Calu3 (cell line): ENCODE data around the gene B3GALNT2. TPM values are rescaled to one million over a fixed set of nuclear protein-coding genes. Genes with fewer than 3 reads are reported as not detected.

Source experiments
- BruUV-seq: library from RNA; stranded (reverse); fragments of 400-500 nt; replicated peaks from 2 replicates; lab custom pipeline; 2021; lab: Mats Ljungman, UMichigan
- CTCF ChIA-PET: fragments of 300-600 bp; sonication (Branson Sonifier 250); formaldehyde crosslinking; loops from one replicate; lab custom pipeline; 2022; ENCODE audit warnings: antibody characterized with exemption; lab: Charles Lee
- DNase-seq: peaks from one replicate; pipeline ENCODE4 v3.0.0; 2022
- H3K27ac Mint-ChIP-seq: one replicate; pipeline ENCODE4 v1.8.0; 2022; ENCODE audit warnings: mixed read lengths; ENCODE audit not compliant: unreplicated experiment
- H3K27me3 Mint-ChIP-seq: one replicate; pipeline ENCODE4 v1.8.0; 2022; ENCODE audit warnings: mixed read lengths; ENCODE audit not compliant: unreplicated experiment
- H3K36me3 Mint-ChIP-seq: one replicate; pipeline ENCODE4 v1.8.0; 2022; ENCODE audit warnings: mild to moderate bottlenecking, moderate library complexity, mixed read lengths; ENCODE audit not compliant: insufficient read depth, unreplicated experiment
- H3K4me1 Mint-ChIP-seq: one replicate; pipeline ENCODE4 v1.8.0; 2022; ENCODE audit warnings: mild to moderate bottlenecking, low read depth, mixed read lengths; ENCODE audit not compliant: unreplicated experiment
- H3K4me3 Mint-ChIP-seq: one replicate; pipeline ENCODE4 v1.8.0; 2022; ENCODE audit warnings: mild to moderate bottlenecking, low read depth, moderate library complexity, mixed read lengths; ENCODE audit not compliant: unreplicated experiment
- H3K9me3 Mint-ChIP-seq: one replicate; pipeline ENCODE4 v1.8.0; 2022; ENCODE audit warnings: low read depth, mixed read lengths; ENCODE audit not compliant: unreplicated experiment
- intact Hi-C: fragments of 100-400 bp; cut with micrococcal nuclease; formaldehyde crosslinking; loops from one replicate; pipeline ENCODE4 v1.10.0; 2022; ENCODE audit not compliant: unreplicated experiment
- total RNA-seq: library from RNA; stranded (reverse); gene quantifications from 2 replicates; pipeline ENCODE4 v1.2.3, GENCODE V29; 2022
- TF ChIP-seq, protein P1 (sequence below): fragments of 200-600 bp; IDR thresholded peaks from one replicate; pipeline ENCODE4 v1.8.0; 2022; ENCODE audit warnings: antibody characterized with exemption; ENCODE audit not compliant: unreplicated experiment

The B3GALNT2 gene
- total RNA-seq, 1 experiment from 2014 or later = 35.3 TPM

DNA sequence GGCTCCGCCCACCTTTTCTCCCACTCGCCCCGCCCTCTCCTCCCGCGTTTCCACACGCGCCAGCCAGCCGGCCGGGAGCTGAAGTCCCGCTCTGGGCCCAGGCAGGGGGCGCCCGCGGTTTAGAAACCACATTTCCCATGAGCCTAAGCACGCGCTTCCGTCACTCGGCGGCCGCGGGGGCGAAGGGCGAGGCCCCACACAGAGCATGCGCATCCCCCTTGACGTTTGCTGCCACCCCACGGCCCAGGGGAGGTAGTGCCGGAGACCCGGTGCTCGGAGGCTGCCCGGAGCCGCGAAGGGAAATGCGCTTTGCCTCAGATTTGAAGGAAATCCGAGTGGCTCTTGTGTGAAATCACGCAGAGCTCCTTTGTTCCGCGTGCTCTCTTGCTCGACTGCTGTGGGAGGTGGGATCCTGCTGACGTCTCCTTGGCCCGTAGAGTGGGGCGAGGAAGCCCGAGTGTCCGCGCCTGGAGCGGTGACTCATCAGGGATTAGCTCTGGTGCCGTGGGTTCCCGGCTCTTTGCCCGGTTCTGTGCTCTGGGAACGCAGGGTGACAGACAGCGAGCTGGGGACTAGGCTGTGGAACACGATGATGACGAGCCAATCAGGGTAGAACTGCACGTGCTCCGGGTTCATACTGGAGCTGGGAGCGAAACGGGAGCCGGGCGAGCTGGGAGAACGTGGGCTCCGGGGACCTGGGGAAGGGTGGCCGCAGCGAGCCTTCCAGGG is 406 bp upstream of the B3GALNT2 start:
- TF ChIP-seq, protein P1, sequence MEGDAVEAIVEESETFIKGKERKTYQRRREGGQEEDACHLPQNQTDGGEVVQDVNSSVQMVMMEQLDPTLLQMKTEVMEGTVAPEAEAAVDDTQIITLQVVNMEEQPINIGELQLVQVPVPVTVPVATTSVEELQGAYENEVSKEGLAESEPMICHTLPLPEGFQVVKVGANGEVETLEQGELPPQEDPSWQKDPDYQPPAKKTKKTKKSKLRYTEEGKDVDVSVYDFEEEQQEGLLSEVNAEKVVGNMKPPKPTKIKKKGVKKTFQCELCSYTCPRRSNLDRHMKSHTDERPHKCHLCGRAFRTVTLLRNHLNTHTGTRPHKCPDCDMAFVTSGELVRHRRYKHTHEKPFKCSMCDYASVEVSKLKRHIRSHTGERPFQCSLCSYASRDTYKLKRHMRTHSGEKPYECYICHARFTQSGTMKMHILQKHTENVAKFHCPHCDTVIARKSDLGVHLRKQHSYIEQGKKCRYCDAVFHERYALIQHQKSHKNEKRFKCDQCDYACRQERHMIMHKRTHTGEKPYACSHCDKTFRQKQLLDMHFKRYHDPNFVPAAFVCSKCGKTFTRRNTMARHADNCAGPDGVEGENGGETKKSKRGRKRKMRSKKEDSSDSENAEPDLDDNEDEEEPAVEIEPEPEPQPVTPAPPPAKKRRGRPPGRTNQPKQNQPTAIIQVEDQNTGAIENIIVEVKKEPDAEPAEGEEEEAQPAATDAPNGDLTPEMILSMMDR = peak; percentile 89
- TSS peak; percentile 87 for BruUV-seq
- peak; percentile 100 for DNase-seq
- Mint-ChIP-seq H3K9me3 (no peaks in the 10 kb centered on the region), H3K36me3 (peaks cover 31% of the 10 kb centered on the region), H3K27ac (peak overlapping the region; percentile 92), H3K27me3 (no peaks in the 10 kb centered on the region), H3K4me3 (peak overlapping the region; percentile 88), H3K4me1 (peaks cover 40% of the 10 kb centered on the region)
- CTCF ChIA-PET = interaction anchor here (0.6 to 1.5 kb wide), 22 partner anchors 9 to 1825 kb away, joined by 3 to 9 read pairs (median 3); partner anchors contain the start of genes COA6 and TARBP1
- intact Hi-C loops = loop anchor here (2.0 to 5.0 kb wide), 2 partner anchors 144 to 177 kb away; partner anchors contain the start of genes ARID4B, GGPS1 and GNG4

DNA sequence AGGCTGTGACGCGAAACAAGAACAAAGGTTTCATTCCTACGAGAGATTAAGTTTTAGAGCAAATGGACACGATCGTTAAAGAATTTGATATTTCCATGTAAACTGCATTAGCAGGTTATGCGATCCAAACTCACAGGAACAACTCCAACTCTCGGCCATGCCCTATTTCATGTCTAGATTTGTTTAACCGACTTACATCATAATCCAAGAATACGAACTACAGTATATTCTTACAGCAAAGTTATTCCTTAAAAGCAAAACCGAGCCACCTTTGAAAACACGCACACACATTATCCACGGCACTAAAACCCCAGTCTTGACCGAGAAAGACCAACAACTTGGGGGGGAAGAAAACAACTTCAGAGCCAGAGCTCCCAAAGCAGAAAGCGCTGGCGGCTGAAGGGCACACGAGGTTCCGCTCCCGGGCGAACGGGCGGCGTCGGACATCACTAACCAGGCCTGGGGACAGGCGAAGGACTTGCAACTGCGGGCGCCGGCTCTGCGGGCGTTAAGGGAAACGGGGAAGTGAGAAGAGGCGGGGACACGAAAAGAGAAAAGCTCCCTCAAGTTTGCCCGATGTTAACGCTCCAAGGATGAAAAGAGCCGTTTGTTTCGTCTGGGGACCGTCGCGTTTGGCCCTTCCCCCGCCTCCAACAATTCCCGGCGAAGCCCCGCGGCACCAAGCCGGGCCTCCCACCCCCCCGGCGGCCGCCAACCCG is 690 bp downstream of the B3GALNT2 start:
- no peaks in the 10 kb centered on the region for H3K9me3 Mint-ChIP-seq
- H3K36me3 Mint-ChIP-seq = peaks cover 31% of the 10 kb centered on the region
- no peaks in the 10 kb centered on the region for H3K27me3 Mint-ChIP-seq
- peaks cover 40% of the 10 kb centered on the region for H3K4me1 Mint-ChIP-seq
- CTCF ChIA-PET = interaction anchor here (0.5 to 1.5 kb wide), 9 partner anchors 18 to 1130 kb away, joined by 3 to 6 read pairs (median 3); partner anchors contain the start of gene COA6
- peak overlapping the region; percentile 88 for H3K4me3 Mint-ChIP-seq
- TF ChIP-seq, protein P1 = no peak
- peak overlapping the region; percentile 92 for H3K27ac Mint-ChIP-seq
- peak; percentile 56 for DNase-seq
- intact Hi-C loops = loop anchor here (2.0 to 5.0 kb wide), 2 partner anchors 145 to 176 kb away; partner anchors contain the start of genes ARID4B, GGPS1 and GNG4
- TSS peak; percentile 65 for BruUV-seq

DNA sequence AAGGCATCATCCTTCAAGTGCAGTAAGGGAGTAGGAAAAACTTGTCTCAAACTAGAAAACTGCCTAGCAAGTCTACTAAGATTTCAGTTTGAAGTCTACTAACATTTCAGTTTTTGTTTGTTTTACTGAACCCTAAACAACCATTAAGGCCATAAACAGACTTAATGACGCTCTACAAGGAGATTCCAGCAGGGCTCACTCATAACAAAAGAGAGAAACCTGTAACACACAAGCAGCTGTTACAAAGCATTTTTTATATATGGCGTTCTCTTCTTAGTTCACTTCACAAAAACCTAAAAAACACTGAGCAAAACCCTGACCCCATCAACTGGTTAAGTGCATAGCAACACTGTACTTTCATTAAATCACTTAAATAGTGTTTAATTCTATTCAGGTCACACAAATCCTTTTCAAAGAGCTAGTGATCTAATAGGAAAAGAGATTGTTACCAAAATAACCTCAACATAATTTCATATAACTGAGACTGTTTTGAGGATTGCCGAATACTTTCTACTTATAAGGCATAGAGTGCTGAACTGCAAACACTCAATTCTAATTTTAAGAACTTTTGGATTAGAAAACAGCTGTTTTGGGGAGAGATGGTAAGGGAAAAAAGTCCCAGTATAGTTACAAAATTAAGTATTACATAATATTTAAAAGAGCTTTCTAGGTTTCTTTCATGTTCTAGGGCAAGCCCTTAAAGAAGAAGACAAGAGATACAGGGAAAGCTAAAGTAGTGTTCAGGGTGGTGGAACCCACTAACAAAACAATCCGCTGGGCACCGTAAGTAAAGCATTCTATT is 1.4 kb downstream of the B3GALNT2 start:
- no peak for DNase-seq
- CTCF ChIA-PET = no interaction called here
- Mint-ChIP-seq H3K27ac (peak overlapping the region; percentile 92), H3K4me3 (peak overlapping the region; percentile 88), H3K9me3 (no peaks in the 10 kb centered on the region), H3K4me1 (peaks cover 40% of the 10 kb centered on the region), H3K27me3 (no peaks in the 10 kb centered on the region), H3K36me3 (peaks cover 31% of the 10 kb centered on the region)
- TF ChIP-seq, protein P1 = no peak
- BruUV-seq = no TSS peak
- intact Hi-C loops = loop anchor here (5.0 kb wide), 1 partner anchor 176 kb away; the partner anchor contains the start of genes ARID4B and GGPS1
